Fibroblast of pulmonary artery (primary cell): Measurements from ENCODE around the gene EPN2.
A peak's percentile ranks its signal among the peaks of the same experiment; 100 is the strongest.

Source experiments
- DNase-seq: peaks from one replicate; pipeline ENCODE4 v3.0.0-alpha.2; 2010; ENCODE audit warnings: low read depth
- H3K4me3 ChIP-seq: replicated peaks from 2 replicates; pipeline ENCODE4 v1.5.1; 2011; ENCODE audit warnings: low read depth, mild to moderate bottlenecking, control low read depth, low read length, moderate library complexity
- TF ChIP-seq, protein P1 (sequence below): IDR thresholded peaks from 2 replicates; pipeline ENCODE4 v1.5.1; 2011; ENCODE audit warnings: mild to moderate bottlenecking, control low read depth, low read length, inconsistent platforms; ENCODE audit errors: missing control alignments

Gene EPN2

DNA sequence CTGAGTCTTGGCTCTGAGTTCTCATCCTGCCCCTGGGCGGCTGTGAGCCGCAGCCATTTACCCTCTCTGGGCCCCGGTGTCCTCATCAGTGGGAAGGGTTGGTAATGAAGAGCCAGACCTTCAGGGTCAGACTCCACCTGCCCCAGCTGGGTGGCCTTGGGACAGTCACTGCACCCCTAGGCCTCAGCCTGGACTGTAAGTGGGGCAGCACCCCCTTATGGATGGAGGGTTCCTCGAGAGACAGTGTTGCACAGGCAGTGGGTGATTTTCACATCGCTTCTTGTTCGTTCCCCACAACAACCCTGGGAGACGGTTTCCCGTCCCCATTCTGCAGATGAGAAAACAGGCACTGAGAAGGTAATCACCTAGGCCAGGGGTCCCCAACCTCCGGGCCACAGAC is 64.8 kb downstream of the EPN2 start:
- DNase-seq, result no peak
- TF ChIP-seq, protein P1, sequence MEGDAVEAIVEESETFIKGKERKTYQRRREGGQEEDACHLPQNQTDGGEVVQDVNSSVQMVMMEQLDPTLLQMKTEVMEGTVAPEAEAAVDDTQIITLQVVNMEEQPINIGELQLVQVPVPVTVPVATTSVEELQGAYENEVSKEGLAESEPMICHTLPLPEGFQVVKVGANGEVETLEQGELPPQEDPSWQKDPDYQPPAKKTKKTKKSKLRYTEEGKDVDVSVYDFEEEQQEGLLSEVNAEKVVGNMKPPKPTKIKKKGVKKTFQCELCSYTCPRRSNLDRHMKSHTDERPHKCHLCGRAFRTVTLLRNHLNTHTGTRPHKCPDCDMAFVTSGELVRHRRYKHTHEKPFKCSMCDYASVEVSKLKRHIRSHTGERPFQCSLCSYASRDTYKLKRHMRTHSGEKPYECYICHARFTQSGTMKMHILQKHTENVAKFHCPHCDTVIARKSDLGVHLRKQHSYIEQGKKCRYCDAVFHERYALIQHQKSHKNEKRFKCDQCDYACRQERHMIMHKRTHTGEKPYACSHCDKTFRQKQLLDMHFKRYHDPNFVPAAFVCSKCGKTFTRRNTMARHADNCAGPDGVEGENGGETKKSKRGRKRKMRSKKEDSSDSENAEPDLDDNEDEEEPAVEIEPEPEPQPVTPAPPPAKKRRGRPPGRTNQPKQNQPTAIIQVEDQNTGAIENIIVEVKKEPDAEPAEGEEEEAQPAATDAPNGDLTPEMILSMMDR, result no peak
- H3K4me3 ChIP-seq, result no peak overlapping the region

DNA sequence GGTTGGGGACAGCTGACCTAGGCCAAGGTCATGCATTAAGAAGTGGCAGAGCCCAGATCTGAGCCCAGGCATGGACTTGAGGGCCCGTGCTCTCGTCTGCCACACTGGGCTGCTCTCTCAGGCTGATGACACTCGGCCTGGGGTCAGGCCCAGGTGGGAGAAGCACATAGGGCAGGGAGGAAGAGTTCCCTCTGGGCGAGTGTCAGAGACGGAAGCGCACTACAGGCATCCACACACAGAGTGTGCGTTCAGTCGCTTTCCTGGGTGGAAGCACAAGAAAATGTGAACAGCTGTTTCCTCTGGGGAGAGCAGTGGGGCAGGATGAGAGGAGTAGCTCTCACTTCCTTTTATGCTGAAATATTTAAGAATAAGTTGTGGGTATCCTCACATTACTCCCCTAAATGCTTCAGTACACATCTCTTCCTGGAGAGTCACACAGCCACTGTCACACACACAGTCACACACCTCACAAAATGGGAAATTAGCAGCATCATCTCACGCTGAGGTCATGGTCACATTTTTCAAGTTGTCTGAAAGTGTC is 65.7 kb downstream of the EPN2 start:
- TF ChIP-seq, protein P1, result no peak
- no peak for DNase-seq
- H3K4me3 ChIP-seq, result no peak overlapping the region

DNA sequence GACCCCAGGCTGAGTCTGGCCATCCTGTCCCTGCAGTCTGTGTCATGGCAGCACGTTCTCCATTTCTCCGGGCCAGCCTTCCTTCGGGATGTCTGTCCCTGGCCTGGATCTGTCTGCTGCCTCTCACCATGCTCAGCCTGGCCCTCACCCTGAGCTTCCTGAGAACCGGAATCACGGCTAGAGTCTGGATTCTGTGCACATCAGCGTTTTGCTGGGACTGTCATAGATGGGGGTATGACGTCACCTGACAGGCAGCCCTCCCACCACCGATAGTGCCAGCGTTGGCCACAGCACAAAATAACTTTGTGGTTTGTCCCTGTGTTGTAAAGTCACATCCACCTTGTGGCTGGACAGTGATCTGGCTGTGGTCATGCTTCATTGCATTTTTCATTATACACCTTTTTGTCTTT is 66.2 kb downstream of the EPN2 start:
- DNase-seq, result no peak

DNA sequence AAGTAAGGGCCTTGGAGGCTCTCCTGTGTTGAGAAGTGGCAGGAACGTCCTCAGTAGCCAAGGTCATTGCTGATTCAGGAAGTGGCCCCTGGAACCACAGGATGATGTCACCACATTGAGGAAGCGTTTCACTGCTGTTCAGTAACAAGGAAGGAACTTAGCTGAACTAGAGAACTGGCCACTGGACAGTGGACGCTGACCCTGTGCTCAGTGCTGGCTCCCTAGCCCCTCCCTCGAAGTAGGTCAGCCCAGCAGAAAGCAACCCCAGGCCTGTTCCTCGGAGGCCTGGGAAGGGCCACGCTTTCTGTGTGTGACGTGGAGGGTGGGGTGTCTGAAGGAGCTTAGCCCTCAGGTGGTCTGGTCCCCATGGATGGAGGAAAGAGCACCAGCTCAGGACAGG is 67.0 kb downstream of the EPN2 start:
- TF ChIP-seq, protein P1, result no peak
- H3K4me3 ChIP-seq, result no peak overlapping the region
- DNase-seq, result peak; percentile 60

More for the DNA sequence above, 66.2 kb downstream of the EPN2 start:
- TF ChIP-seq, protein P1, result no peak
- H3K4me3 ChIP-seq, result no peak overlapping the region

- TF ChIP-seq, protein P1, result no peak
- DNase-seq, result no peak
- H3K4me3 ChIP-seq, result no peak overlapping the region
These were observed 67.6 kb downstream of the EPN2 start for GRCh38 chr17:19304751-19305150.

- no peak for DNase-seq
- TF ChIP-seq, protein P1, result no peak
These were observed 68.1 kb downstream of the EPN2 start for GRCh38 chr17:19305256-19305655.

GRCh38 chr17:19305761-19306159 is 68.6 kb downstream of the EPN2 start:
- no peak overlapping the region for H3K4me3 ChIP-seq
- TF ChIP-seq, protein P1, result no peak
- no peak for DNase-seq

More at GRCh38 chr17:19305256-19305655, 68.1 kb downstream of the EPN2 start:
- no peak overlapping the region for H3K4me3 ChIP-seq
